Spinal cord (tissue), 10 donors: ENCODE results near the gene RHBG. TPM values are rescaled to one million over a fixed set of nuclear protein-coding genes. Genes with fewer than 3 reads are reported as not detected.

Experiments used
- DNase-seq, 6 donors: peaks; one replicate each; pipeline versions ENCODE4 v3.0.0 to v3.0.0-alpha.2; 2013 to 2015; ENCODE audit warnings: low spot score in 6 of 6, low read depth in 4 of 6
- H3K27ac ChIP-seq: one replicate; pipeline ENCODE4 v1.5.1; 2013; ENCODE audit warnings: low read depth, low read length, control low read depth
- H3K27me3 ChIP-seq: one replicate; pipeline ENCODE4 v1.6.1; 2013; ENCODE audit warnings: low read length; ENCODE audit not compliant: control insufficient read depth, insufficient read depth
- H3K36me3 ChIP-seq: one replicate; pipeline ENCODE4 v1.6.1; 2013; ENCODE audit warnings: low read length; ENCODE audit not compliant: control insufficient read depth, insufficient read depth
- H3K4me1 ChIP-seq: one replicate; pipeline ENCODE4 v1.6.1; 2013; ENCODE audit warnings: low read length; ENCODE audit not compliant: control insufficient read depth, insufficient read depth
- H3K4me3 ChIP-seq: one replicate; pipeline ENCODE4 v1.5.1; 2013; ENCODE audit warnings: low read depth, low read length, control low read depth
- H3K9me3 ChIP-seq: one replicate; pipeline ENCODE4 v1.6.1; 2013; ENCODE audit warnings: low read length; ENCODE audit not compliant: control insufficient read depth, insufficient read depth
- WGBS: methylation state at CpG from one replicate; pipeline ENCODE4 v1.1.5; 2013; ENCODE audit warnings: missing lambda C conversion rate; ENCODE audit not compliant: insufficient coverage; 5-methylcytosine and 5-hydroxymethylcytosine counted together
- polyA plus RNA-seq, 2 donors: library from polyadenylated mRNA; unstranded; fragments of 120-200 nt; gene quantifications; one replicate each; pipeline ENCODE4 v1.2.1, GENCODE V29; 2013; ENCODE audit not compliant: insufficient read length in 2 of 2
- total RNA-seq, 2 donors: library from RNA; depleted of rRNA in 1 of 2; stranded (reverse); fragments of 120-200 nt in 1 of 2; fragments of >200 nt in 1 of 2; gene quantifications; one replicate each; pipeline versions ENCODE4 v1.2.3 to v1.2.4, GENCODE V29; 2013 to 2014
- donor health status: healthy.

RHBG gene
- total and polyA plus RNA-seq, 4 donors, result 0.26 to 0.81 TPM; not detected in 2

GRCh38 chr1:156401041-156401574 lies 32.1 kb downstream of the RHBG start:
- Histone ChIP-seq H3K9me3 (no peaks in the 10 kb centered on the region), H3K4me1 (peaks cover 56% of the 10 kb centered on the region), H3K4me3 (no peak overlapping the region), H3K27ac (peak overlapping the region; percentile 59), H3K27me3 (no peaks in the 10 kb centered on the region), H3K36me3 (peaks cover 29% of the 10 kb centered on the region)
- 19% methylated on average over 6 of the region's 6 CpGs for WGBS
- DNase-seq, result peak in 2 of 6 donors; percentile 75 to 81

GRCh38 chr1:156401681-156402081 lies 32.7 kb downstream of the RHBG start:
- DNase-seq, result peak in 2 of 6 donors; percentile 89 to 91
- Histone ChIP-seq H3K4me1 (peaks cover 61% of the 10 kb centered on the region), H3K27me3 (no peaks in the 10 kb centered on the region), H3K9me3 (no peaks in the 10 kb centered on the region), H3K27ac (peak overlapping the region; percentile 59), H3K4me3 (no peak overlapping the region), H3K36me3 (peaks cover 32% of the 10 kb centered on the region)
- 19% methylated on average over 3 of the region's 3 CpGs for WGBS

DNA sequence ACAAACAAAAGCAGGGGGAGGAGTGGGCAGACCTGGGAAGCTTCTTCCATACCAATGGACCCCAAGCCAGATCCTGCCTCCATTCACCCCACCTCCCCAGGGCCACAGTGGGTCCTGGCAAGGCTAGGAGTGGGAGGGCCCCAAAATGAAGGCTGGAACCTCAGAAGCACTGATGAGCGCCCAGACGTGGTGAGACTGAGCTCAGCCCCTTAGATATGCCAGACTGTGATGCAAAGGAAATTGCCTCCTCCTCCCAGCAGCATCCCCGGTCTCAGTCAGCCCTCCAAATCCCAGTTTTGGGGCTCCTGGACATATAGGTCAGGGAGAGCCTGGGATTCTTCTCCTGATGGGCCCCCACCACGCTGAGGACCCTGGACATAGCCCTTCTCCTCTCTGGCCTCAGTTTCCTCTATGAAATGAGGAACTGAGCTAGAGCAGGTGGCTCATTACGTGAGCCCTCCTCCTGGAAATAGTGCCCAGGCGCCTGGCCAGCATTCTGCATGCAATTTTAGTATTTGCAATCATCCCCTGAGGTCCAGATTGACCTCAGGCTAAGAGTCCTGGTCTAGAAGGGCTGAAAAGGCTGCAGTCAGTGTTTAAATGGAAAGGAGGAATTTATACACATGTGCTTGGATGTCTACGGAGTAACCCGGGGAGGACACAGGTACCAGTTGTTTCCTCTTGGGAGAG lies 33.5 kb downstream of the RHBG start:
- WGBS, result 24% methylated on average over 8 of the region's 8 CpGs
- Histone ChIP-seq H3K4me3 (no peak overlapping the region), H3K4me1 (peaks cover 68% of the 10 kb centered on the region), H3K36me3 (peaks cover 34% of the 10 kb centered on the region), H3K27ac (peak overlapping the region; percentile 65), H3K9me3 (no peaks in the 10 kb centered on the region), H3K27me3 (no peaks in the 10 kb centered on the region)
- DNase-seq, result peak in 2 of 6 donors; percentile 68 to 76

- peak in 2 of 6 donors; percentile 49 to 58 for DNase-seq
- H3K27me3 ChIP-seq, result no peaks in the 10 kb centered on the region
- H3K4me1 ChIP-seq, result peaks cover 81% of the 10 kb centered on the region
- peaks cover 65% of the 10 kb centered on the region for H3K36me3 ChIP-seq
- WGBS, result no CpG with 5 or more reads among the region's 5 CpGs
- H3K4me3 ChIP-seq, result no peak overlapping the region
- no peaks in the 10 kb centered on the region for H3K9me3 ChIP-seq
- peak overlapping the region; percentile 81 for H3K27ac ChIP-seq
These were observed 36.7 kb downstream of the RHBG start for GRCh38 chr1:156405670-156406069.

DNA sequence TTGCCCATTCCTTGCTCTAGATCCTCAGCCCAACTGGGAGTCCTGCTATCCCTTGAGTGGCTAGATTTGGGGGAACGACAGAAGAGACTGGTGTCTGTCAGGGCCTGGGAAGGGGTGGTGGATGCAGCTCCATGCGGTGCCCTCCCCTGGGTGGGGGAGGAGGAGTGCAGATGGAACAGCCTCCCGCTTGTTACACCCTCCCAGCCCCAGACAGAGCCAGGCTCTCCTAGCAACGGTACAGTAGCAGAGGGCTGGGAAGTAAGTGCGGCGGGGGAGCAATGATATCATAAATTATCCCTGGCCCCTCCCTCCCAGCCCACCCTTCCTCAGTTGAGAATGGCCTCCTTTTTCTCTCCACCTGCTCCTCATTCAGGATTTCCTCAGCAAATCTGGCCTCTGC lies 37.2 kb downstream of the RHBG start:
- DNase-seq, result peak in 3 of 6 donors; percentile 26 to 87 (median 81)
- Histone ChIP-seq H3K4me3 (no peak overlapping the region), H3K36me3 (peaks cover 71% of the 10 kb centered on the region), H3K27me3 (no peaks in the 10 kb centered on the region), H3K27ac (peak overlapping the region; percentile 81), H3K9me3 (no peaks in the 10 kb centered on the region), H3K4me1 (peaks cover 81% of the 10 kb centered on the region)
- WGBS, result 14% methylated on average over 2 of the region's 6 CpGs

- Histone ChIP-seq H3K9me3 (no peaks in the 10 kb centered on the region), H3K27me3 (no peaks in the 10 kb centered on the region), H3K4me3 (no peak overlapping the region), H3K4me1 (peaks cover 81% of the 10 kb centered on the region), H3K27ac (peak overlapping the region; percentile 81), H3K36me3 (peaks cover 80% of the 10 kb centered on the region)
- peak in 2 of 6 donors; percentile 94 to 95 for DNase-seq
- WGBS, result no CpG with 5 or more reads among the region's 6 CpGs
These were observed 38.3 kb downstream of the RHBG start for GRCh38 chr1:156407344-156407743.

DNA sequence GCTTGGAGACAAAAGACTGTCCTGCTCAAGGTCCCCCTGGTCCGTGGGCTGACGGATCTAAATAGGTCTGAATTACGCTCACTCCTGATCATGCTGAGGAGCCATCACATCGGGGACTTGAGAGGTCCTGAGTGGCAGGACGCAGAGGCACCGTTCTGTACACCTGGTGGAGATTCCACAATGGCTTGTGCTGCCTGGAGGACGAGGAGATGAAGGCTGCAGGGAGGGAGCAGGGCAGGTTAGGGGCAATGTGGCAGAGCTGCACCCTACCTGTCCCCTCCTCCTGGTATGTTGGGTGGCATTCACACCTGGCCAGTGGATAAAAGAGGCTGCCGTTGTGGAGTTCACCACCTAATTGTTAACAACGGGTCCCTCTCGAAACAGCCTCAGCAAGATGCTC lies 38.7 kb downstream of the RHBG start:
- Histone ChIP-seq H3K27me3 (no peaks in the 10 kb centered on the region), H3K9me3 (no peaks in the 10 kb centered on the region), H3K27ac (peak overlapping the region; percentile 81), H3K4me1 (peaks cover 81% of the 10 kb centered on the region), H3K4me3 (no peak overlapping the region), H3K36me3 (peaks cover 84% of the 10 kb centered on the region)
- 38% methylated on average over 10 of the region's 10 CpGs for WGBS
- no peak for DNase-seq

DNA sequence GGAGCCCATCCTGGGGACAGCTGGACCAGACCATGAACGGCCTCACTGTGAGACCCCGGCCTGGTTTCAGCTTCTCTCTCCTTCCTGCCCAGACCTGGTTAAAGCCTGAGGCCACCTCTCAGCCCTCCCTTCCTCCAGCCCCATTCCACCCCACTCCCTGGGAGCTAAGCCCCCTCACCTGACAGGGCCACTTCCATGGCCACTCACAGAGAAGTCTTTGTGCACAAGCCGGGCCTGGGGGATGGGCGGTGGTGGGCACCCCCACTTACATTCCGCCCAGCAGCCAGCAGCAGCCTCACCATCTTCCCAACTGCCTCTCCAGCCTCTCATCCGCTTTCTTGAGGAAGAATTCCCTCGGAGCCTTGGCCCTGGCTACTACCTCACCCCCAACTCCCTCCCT lies 40.4 kb downstream of the RHBG start:
- 24% methylated on average over 6 of the region's 7 CpGs for WGBS
- Histone ChIP-seq H3K4me3 (no peak overlapping the region), H3K27me3 (no peaks in the 10 kb centered on the region), H3K27ac (peak overlapping the region; percentile 71), H3K4me1 (peaks cover 90% of the 10 kb centered on the region), H3K9me3 (no peaks in the 10 kb centered on the region), H3K36me3 (peaks cover 88% of the 10 kb centered on the region)
- DNase-seq, result peak in 1 of 6 donors; percentile 49

GRCh38 chr1:156410238-156410637 lies 41.2 kb downstream of the RHBG start:
- H3K27me3 ChIP-seq, result no peaks in the 10 kb centered on the region
- 60% methylated on average over 1 of the region's 4 CpGs for WGBS
- DNase-seq, result no peak
- no peak overlapping the region for H3K4me3 ChIP-seq
- H3K36me3 ChIP-seq, result peaks cover 88% of the 10 kb centered on the region
- H3K4me1 ChIP-seq, result peaks cover 96% of the 10 kb centered on the region
- H3K27ac ChIP-seq, result peak overlapping the region; percentile 80
- no peaks in the 10 kb centered on the region for H3K9me3 ChIP-seq

DNA sequence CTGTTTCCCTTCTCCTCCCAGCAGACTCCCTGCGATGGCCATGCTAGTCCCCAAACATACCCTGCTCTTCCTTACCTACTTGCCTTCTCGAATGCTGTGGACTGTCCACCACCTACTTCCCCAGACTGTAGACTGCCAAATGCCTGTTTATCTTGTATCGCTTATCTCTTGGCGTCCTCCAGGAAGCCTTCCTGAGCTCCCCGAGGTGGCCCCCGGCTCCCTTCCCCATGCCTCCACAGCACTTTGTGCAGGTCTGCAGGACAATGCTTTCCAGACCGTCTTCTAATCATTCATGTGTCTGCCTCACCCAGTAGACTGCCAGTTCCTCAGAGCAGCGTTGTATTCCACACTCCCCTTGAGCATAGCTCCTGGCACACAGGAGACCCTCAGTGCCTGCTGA lies 41.7 kb downstream of the RHBG start:
- 64% methylated on average over 7 of the region's 8 CpGs for WGBS
- Histone ChIP-seq H3K9me3 (no peaks in the 10 kb centered on the region), H3K4me1 (peaks cover 96% of the 10 kb centered on the region), H3K27ac (peak overlapping the region; percentile 80), H3K27me3 (no peaks in the 10 kb centered on the region), H3K4me3 (no peak overlapping the region), H3K36me3 (peaks cover 89% of the 10 kb centered on the region)
- DNase-seq, result no peak
